Hepatic stellate cell (primary cell): Measurements from ENCODE around the gene CLIP2.
"Not testable (repeated sequence)": the region's sequence is repeated elsewhere in the genome, so short reads cannot be mapped to it uniquely, and the experiment has no call there.

Experiments used
- DNase-seq: peaks from one replicate; pipeline ENCODE4 v3.0.0; 2011; ENCODE audit warnings: low spot score

Gene CLIP2

DNA sequence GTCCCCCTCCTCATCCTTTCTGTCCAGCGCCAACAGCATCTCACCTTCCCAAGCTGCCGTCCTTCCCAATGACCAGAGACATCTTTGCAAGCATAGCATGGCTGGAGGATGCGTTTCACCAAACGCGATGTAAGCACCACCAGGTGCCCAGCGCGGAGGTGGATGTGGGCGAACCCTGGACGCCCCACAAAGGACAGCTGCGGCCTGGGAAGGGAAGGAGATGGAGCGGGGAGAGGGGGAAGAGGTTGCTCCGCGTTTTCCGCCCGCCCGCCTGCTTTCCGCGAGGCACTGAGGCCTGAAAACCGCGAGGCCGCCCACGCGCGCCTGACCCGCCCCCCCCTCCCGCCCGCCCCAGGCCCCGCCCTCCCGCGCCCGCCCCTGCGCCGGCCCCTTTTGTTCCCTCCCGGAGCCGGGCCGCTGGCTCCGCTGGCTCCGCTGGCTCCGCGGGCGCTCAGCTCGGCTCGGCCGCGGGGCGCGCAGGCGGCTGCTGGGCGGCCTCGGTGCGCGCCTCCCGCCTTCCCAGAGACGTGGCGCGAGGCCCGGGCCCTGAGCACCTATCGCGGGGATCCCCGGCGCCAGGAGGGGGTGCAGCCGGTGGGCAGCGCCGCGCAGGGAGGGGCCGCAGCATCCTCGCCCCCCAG, at the start of gene CLIP2:
Gene CLIP2 (plus strand): TSS at position 390 of the 641 bp plus-strand sequence. CDS start 28,140 bp downstream, outside the sequence.
- peak; percentile 86 for DNase-seq

DNA sequence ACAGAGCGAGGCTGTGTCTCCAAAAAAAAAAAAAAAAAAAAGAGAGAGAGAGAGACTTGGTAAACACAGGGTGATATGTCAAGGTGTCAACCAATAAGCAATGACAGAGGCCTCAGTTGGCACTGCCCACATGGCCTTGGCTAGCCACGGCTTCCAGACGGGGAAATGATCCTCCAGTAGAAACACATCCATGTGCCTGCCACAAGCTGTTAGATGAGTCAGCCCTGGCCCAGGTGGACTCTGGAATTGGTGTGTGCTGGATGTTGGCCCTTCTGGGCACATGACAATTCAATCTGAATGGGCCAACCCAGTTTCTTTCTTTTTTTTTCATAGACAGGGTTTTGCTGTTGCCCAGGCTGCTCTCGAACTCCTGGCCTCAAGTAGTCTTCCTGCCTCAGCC, 48.7 kb upstream of the CLIP2 start:
- DNase-seq: no peak

DNA sequence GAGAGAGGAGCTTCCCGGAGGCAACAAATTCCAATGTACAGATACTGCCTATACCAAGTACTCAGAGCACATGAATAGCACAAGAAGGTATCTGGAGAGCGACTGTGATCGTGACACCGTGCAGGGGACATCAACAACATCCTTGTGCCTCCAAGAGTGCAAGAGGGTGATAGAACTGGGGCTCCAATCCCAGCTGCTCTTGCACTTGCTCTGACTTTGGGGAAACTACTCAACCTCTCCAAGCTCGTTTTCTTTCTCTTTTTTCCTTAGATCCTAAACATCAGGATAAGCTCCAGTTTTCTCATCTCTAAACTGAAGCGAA, 47.1 kb upstream of the CLIP2 start:
- no peak for DNase-seq

DNA sequence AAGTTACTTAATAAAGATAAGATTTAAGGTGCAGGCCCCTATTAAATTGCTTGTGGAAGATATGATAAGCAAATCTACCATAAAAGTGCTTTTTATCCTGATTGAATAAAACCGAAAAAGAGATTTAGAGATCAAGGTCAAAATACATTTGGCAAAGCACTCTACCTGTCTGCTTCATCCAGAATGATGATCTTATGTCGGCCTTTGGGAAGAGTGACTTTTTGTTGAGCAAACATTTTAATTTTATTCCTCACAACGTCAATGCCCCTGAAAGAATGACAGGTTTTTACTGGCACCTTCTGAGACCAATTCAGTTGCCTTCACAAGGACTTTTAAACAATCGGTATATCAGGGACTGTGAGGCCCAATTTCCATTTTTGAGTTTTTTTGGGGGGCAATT, 42.7 kb upstream of the CLIP2 start:
- DNase-seq: no peak

DNA sequence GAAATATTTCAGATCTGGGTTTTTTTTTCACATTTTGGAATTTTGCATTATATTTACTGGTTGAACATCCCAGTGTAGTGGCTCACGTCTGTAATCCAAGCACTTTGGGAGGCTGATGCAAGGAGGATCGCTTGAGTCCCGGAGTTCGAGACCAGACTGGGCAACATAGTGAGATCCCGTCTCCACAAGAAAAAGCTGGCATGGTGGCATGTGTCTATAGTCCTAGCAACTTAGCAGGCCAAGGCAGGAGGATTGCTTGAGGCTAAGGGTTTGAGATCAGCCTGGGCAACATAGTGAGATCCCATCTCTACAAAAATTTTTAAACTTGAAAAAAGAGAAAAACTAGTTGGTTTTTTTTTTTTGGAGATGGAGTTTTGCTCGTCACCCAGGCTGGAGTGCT, 41.1 kb upstream of the CLIP2 start:
- DNase-seq: no peak

DNA sequence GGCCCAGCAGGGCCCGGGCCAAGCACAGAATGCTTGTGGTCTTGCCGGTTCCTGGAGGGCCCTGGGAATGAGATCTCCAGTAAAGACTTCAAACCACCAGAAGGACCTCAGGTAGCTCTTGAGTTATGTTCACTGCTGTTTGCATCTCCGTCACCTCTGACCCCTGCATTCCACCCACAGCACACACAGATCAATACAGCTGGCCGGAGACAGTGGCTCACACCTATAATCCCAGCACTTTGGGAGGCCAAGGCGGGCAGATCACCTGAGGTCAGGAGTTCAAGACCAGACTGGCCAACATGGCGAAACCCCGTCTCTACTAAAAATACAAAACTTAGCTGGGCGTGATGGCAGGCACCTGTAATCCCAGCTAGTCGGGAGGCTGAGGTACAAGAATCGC, 40.1 kb upstream of the CLIP2 start:
- not testable (repeated sequence) for DNase-seq

DNA sequence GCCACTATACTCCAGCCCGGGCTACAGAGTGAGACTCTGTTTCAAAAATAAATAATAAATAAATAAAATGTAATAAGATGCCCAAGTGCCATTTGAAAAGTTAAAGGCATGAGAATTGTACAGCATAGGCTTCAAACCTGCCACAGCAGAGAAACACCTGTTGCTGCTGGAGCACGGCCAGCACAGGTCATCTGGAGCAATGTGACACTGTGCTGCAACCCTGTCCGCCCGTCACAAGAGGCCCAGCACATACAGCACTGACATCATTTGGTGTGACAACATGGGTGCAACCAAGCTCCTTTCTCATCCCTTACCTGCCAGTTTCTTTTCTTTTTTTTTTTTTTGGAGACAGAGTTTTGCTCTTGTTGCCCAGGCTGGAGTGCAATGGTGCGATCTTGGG, 36.3 kb upstream of the CLIP2 start:
- DNase-seq: no peak

DNA sequence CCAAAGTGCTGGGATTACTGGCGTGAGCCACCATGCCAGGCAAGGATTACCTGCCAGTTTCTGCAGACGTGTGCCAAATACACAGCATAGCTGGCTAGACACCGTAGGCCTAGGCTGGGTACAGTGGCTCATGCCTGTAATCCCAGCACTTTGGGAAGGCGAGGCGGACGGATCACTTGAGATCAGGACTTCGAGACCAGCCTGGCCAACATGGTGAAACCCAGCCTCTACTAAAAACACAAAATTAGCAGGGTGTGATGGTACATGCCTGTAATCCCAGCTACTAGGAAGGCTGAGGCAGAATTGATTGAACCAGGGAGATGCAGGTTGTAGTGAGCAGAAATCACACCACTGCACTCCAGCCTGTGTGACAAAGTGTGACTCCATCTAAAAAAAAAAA, 35.9 kb upstream of the CLIP2 start:
- no peak for DNase-seq

DNA sequence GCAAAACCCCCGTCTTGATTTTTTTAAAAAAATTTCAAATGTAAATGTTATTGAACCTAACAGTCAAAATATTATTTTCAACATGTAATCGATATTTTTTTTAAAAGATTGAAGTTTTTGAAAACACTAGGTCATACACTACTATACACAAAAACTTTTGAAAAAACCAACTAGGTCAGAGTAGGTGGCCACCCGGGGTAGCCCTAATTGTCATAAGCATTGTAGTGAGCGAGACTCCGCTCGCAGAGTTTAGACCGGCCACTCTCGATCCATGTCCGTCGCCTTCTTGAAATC, 35.4 kb upstream of the CLIP2 start:
- DNase-seq: no peak

DNA sequence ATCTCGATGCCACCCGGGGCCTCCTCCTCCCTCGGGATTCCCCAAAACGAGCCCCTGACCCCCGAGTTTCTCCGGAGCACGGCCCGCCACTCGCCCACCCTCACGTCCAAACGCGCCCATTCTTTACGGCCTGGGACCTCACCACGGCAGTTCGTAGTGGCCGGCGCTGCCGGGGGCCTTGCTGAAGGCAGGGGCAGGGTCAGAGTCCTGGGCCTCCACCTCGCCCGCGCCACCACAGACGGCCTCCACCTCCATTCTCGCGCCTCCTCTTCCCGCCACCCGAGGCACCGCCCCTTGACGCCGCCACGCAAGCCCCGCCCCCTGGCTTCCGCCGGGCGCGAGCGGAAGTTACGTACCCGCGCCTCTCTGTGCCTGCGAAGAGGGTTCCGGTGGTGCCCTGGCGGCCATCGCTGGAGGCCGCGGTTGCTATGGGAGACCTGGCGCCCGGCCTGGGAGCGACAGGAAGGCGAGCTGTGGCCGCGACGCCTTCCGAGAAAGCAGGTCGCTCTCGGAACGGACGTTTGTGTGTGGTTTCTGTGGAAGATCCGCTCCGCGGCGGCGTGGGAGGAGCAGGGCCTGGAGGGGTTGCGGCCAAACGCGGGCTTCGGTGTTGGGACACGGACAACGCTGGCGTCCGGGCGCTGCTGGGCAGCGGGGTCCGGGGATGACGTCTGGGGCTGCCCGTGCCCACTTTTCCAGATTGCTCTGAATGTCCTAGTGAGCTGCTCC, 34.9 kb upstream of the CLIP2 start, which contains the start of gene RFC2:
Gene RFC2 (minus strand): TSS at position 271 of the 729 bp plus-strand sequence. CDS start 16 bp downstream, at position 255.
- DNase-seq: peak; percentile 92

DNA sequence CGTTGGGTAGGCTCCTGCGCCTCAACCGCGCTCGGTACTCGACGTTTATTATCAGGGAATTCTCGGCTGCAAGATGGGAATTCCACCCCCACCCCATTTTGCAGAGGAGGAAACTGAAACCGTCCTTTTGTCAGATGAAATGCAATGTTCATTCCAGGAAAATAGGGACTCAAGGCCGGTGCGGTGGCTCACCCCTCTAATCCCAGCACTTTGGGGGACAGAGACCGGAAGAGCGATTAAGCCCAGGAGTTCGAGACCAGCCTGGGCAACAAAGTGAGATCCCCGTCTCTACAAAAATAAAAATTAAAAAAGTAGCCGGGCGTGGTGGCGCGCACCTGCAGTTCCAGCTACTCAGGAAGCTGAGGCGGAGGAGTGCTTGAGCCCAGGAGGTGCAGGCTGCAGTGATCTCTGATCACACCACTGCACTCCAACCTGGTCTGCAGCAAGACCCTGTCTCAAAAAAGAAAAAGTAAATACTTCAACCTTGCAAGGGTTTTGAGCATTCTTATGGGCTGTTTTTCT, 34.3 kb upstream of the CLIP2 start:
- DNase-seq: no peak

DNA sequence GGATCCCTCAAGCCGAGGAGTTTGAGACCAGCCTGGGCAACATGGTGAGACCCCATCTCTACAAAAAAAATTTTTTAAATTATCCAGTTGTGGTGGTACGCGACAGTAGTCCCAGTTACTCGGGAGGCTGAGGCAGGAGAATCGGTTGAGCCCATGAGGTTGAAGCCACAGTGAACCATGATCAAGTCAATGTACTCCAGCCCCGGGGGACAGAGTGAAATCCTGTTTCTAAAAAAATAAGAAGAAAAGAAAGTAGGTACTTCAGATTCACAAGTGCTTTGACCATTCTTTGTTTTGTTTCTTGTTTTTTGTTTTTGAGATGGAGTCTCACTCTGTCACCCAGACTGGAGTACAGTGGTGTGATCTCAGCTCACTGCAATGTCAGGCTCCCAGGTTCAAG, 33.7 kb upstream of the CLIP2 start:
- DNase-seq: not testable (repeated sequence)

DNA sequence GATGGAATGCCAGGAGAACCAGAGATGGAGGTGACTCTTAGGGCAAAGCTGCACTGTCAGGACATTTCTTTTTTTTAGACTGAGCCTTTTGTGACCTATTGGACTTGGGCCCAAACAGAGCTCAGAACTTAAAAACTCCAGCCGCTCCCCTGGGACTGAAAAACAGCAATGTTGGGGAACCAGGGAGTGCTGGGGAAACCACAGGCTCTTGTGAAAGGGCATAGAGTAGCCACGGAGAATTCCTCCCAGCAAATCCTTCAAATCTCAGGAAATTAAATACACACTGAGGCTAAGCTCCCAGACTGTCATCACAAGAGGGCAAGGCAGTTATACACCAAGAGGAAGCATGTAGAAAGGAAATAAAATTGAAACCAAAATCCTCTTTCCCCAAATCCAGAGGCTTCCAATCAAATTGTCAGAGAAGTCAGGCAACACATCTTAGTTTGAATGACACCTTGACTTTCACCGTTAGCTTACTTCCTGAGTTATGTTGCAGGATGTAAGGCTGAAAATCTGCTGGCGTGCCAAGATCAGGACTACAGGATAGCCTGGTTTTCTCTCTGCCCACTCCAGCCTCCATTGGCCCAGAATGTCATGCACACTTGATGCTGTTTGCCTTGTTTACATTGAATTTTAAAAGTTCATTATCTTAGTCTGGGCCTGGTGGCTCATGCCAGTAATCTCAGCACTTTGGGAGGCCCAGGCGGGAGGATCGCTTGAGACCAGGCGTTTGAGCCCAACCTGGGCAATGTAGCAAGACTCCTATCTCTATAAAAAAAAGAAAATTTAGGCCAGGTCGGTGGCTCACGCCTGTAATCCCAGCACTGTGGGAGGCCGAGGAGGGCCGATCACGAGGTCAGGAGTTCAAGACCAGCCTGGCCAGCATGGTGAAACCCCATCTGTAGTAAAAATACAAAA, 32.5 kb upstream of the CLIP2 start:
- peak; percentile 90 for DNase-seq

DNA sequence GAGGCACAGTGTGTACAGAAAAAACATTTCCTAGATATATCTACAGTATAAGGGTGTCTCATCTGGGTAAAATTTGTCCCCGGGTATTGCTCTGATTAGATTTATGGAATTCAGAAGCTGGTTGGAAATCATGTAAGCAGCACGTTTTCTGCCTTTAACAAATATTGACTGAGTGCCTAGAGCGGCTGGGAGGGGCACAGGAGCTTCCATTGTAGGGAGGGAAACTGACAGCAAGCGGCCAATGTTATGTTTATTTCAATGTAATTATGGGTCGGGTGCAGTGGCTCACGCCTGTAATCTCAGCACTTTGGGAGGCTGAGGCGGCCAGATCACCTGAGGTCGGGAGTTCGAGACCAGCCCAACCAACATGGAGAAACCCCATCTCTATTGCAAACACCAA, 30.6 kb upstream of the CLIP2 start:
- no peak for DNase-seq

DNA sequence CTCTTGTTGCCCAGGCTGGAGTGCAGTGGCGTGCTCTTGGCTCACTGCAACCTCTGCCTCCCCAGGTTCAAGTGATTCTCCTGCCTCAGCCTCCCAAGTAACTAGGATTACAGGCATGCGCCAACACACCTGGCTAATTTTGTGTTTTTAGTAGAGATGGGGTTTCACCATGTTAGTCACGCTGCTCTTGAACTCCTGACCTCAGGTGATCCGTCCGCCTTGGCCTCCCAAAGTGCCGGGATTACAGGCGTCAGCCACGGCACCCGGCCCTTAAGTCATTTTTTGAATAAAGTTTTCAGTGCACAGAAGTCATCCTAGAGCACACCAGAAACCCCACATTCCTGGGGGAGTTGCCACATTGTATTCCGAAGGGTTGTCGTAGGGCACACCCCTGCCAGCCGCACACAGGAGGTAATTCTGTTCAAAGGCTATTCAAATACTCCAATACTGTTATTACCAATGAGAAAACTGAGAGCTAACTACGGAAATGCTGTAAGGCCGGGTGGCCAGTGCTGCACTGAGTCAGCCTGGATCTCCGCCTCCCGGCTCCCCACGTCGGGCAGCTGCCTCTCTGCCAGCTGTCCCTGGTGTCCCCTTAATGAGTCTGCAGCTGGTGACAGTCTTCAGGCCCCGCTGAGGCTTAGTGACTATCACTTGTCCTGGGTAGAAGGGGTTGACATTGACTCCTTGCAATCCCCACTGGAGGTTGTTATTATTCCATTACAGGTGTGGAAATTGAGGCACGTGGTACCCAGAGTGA, 26.4 kb upstream of the CLIP2 start:
- DNase-seq: no peak

DNA sequence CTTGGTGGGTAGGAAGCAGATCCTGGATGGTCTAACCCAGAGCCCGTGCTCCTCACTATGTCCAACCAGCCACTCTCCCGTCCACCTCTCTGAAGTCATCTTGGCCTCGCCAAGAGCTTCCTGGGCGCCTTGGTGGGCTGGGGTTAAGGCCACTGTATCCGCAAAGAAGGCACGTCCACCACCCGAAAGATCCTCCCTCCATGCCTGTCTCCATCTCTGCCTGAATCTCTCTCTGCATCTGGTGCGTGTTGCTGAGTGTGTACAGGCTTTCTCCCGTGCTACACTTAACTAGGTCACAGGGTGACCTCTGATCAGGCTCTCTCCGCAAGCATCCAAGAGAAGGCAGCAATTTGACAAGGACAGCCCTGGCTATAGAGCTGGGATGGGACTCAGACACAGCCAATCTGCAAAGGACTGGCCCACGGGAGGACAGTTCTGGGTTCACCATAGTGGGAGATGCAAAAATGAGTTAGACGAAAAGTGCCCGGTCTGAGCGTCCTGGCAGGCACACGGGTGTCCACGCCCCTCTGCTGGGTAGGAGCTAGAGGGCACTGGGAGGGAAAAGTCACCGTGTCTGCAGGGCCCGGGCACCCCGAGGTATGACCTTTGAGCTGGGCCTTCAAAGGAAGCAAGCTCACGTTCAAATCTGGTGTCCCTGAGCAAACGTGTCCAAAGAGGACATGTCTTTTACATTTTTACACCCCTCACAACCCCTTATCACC, 25.6 kb upstream of the CLIP2 start:
- DNase-seq: no peak

DNA sequence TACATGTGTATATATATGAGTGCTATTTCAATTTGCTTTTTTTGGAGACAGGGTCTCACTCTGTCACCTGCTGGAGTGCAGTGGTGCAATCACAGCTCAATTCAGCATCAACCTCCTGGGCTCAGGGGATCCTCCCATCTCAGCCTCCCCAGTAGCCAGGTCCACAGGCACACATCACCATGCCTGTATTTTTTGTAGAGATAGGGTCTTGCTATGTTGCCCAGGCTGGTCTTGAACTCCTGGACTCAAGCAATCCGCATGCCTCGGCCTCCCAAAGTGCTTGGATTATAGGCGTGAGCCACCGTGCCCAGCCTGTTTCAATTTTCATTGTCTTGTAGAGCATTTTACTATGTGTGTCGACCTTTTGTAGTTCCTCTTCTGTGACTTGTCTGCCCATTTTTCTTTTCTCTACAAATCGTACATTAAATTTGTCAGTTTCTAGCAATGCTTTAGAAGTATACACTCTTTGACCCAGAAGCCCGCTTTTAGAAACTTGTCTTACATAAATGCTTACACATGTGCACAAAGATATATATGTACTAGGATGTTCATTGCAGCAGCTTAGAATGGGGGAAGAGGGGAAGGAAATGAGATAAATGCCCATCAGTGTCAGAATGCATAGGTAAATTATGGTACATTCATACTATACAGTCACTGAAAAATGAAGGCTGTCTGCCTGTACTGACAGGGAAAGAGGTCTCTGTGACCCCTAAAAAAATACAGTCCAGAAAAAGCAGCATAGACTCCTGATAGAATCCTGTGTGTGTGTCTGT, 22.8 kb upstream of the CLIP2 start:
- DNase-seq: no peak

DNA sequence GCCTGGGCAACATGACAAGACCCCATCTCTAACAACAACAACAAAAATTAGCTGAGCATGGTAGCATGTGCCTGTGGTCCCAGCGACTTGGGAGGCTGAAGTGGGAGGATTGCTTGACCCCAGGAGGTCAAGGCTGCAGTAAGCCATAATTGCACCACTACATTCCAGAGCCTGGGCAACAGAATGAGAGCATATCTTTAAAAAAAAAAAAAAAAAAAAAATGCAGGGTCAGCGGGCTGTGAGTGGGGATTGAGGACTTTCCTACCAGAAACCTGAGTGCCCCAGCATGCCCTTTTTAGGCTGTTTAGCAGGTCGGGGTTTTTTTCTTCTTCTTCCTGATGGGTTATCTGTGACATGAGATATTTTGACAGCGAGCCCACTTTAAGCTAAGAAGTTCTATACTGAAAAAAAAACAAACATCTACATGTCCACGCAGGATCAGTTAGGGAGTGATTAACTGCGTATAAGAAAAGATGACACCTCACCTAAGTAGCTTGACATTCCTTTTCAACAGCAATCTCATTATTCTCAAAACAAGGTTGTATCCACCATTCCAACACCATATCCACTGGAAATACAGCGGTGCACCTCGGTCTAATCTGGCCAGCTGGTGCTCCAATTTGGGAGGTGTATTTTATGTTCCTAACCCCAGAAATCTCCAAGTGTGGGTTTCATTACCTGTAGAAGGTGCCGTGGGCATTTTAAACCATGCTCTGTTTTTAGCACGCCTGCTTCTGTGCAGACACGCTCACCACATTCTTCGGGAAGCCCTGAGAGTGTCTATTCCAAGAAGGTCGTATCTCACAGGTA, 21.2 kb upstream of the CLIP2 start:
- DNase-seq: no peak

DNA sequence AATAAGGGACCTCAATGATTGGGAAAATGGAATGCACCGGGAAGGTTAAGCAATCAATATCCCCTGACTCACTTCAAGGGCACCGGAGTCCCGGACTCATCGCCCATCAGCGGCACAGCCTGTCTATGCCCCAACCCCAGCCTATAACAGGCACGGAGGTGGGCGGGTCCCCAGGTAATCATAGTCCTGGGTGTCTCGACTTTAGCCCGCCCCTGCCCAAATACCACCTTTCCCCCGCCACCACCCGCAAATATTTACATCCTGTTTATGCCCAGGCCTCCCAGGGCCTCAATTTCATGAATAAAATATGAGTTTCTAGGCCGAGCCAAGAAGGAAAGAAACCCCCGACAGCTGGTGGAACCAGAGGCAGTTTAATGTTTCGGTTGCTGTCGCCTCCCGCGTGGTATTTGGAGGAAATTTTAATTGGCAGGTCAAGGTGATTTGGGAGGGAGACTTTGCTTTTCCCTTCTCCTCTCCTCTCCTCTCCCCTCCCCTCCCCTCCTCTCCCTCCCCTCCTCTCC, 19.4 kb upstream of the CLIP2 start:
- DNase-seq: peak; percentile 64
